Effector CD4-positive, alpha-beta T cell (primary cell): Measurements from ENCODE around the gene RBPMS2.

Experiments
- DNase-seq: peaks from one replicate; pipeline ENCODE4 v3.0.0-alpha.2; 2020

The RBPMS2 gene

GRCh38 chr15:64782751-64783150 lies 7.4 kb upstream of the RBPMS2 start:
- DNase-seq = no peak

- no peak for DNase-seq
Measured at GRCh38 chr15:64781299-64781698, 5.9 kb upstream of the RBPMS2 start.

GRCh38 chr15:64780600-64781156 lies 5.3 kb upstream of the RBPMS2 start:
- no peak for DNase-seq

- no peak for DNase-seq
Measured at GRCh38 chr15:64779630-64780029, 4.2 kb upstream of the RBPMS2 start.

- DNase-seq = no peak
Measured at GRCh38 chr15:64779024-64779423, 3.6 kb upstream of the RBPMS2 start.

GRCh38 chr15:64776402-64776786 lies 1.0 kb upstream of the RBPMS2 start:
- DNase-seq = no peak

- DNase-seq = no peak
Measured at GRCh38 chr15:64774629-64775493, 528 bp downstream of the RBPMS2 start.

- no peak for DNase-seq
Measured at GRCh38 chr15:64774037-64774628, 1.3 kb downstream of the RBPMS2 start.

GRCh38 chr15:64773606-64774005 lies 1.8 kb downstream of the RBPMS2 start:
- no peak for DNase-seq

GRCh38 chr15:64772964-64773363 lies 2.4 kb downstream of the RBPMS2 start:
- DNase-seq = no peak

GRCh38 chr15:64772488-64772887 lies 2.9 kb downstream of the RBPMS2 start:
- no peak for DNase-seq

GRCh38 chr15:64770626-64771025 lies 4.8 kb downstream of the RBPMS2 start:
- no peak for DNase-seq

- no peak for DNase-seq
Measured at GRCh38 chr15:64767203-64767602, 8.2 kb downstream of the RBPMS2 start.

- DNase-seq = no peak
Measured at GRCh38 chr15:64766058-64766457, 9.3 kb downstream of the RBPMS2 start.

GRCh38 chr15:64763874-64764273 lies 11.5 kb downstream of the RBPMS2 start:
- no peak for DNase-seq

GRCh38 chr15:64763462-64763861 lies 11.9 kb downstream of the RBPMS2 start:
- no peak for DNase-seq

- DNase-seq = no peak
Measured at GRCh38 chr15:64763021-64763420, 12.4 kb downstream of the RBPMS2 start.

- no peak for DNase-seq
Measured at GRCh38 chr15:64762546-64762945, 12.8 kb downstream of the RBPMS2 start.

GRCh38 chr15:64761156-64761555 lies 14.2 kb downstream of the RBPMS2 start:
- DNase-seq = no peak

GRCh38 chr15:64760056-64760455 lies 15.3 kb downstream of the RBPMS2 start:
- no peak for DNase-seq

- no peak for DNase-seq
Measured at GRCh38 chr15:64755427-64755940, 19.9 kb downstream of the RBPMS2 start.

GRCh38 chr15:64754663-64755426 lies 20.5 kb downstream of the RBPMS2 start:
- no peak for DNase-seq
